ENCODE results near the gene ESM1. TPM values are rescaled to one million over a fixed set of nuclear protein-coding genes. Genes with fewer than 3 reads are reported as not detected.

Gene ESM1
- total and polyA plus RNA-seq, 2 of the 8 experiments (the other 6 are each of a cell fraction or from before 2014, with no cell fraction given), result not detected

- H4K91ac ChIP-seq (replicated peaks; ENCODE audit: insufficient read length, low read length), result no peak overlapping the region
- H3K14ac ChIP-seq (ENCODE audit: insufficient read length), result no peak overlapping the region
- H3K4me1 ChIP-seq (replicated peaks in 1 of 4; ENCODE audit: control insufficient read depth in 3 of 4, insufficient read depth in 4 of 4, low read length in 3 of 4), result peaks cover 0 to 11% (median 1%) of the 10 kb centered on the region in 4 experiments; a peak in 3 of 7 replicates
- no peaks in the 10 kb centered on the region for H3K79me1 ChIP-seq (ENCODE audit: low read depth, low read length)
- H3K79me2 ChIP-seq (ENCODE audit: control insufficient read depth in 1 of 2, insufficient read depth in 2 of 2, low read length in 2 of 2), result no peaks in the 10 kb centered on the region
- no peak overlapping the region for H2AK5ac ChIP-seq (ENCODE audit: low read depth, low read length)
- TF ChIP-seq PHF8 (conservative IDR thresholded peaks at IDR 0.05; ENCODE audit: low read depth, low read length), result no peak
- no peak for TF ChIP-seq BCL11A (IDR thresholded peaks at IDR 0.05; ENCODE audit: low read depth in 2 of 2, low read length in 2 of 2)
- no peak for TF ChIP-seq SP2 (IDR thresholded peaks at IDR 0.05; ENCODE audit: low read length)
- no peak for TF ChIP-seq USF2 (IDR thresholded peaks at IDR 0.05; ENCODE audit: low read length)
- no peak for TF ChIP-seq BACH1 (IDR thresholded peaks at IDR 0.05; ENCODE audit: low read length)
- no peak for TF ChIP-seq SAP30 (IDR thresholded peaks at IDR 0.05; ENCODE audit: insufficient read depth, insufficient replicate concordance, low read length)
- TF ChIP-seq E2F6 (IDR thresholded peaks at IDR 0.05), result no peak
- TF ChIP-seq RBBP5 (IDR thresholded peaks at IDR 0.05; ENCODE audit: borderline replicate concordance, low read depth, low read length), result no peak
- H2BK15ac ChIP-seq (ENCODE audit: low read length), result no peak overlapping the region
- no peaks in the 10 kb centered on the region for H3K23me2 ChIP-seq (ENCODE audit: low read depth, low read length)
- no peak overlapping the region for H3K4me2 ChIP-seq (ENCODE audit: insufficient read depth in 1 of 2, low read depth in 2 of 2, low read length in 2 of 2)
- no peak overlapping the region for H2BK20ac ChIP-seq (ENCODE audit: low read length)
- WGBS, 2 experiments (ENCODE audit: extremely low coverage in 1 of 2, insufficient coverage in 1 of 2, insufficient read length in 1 of 2, insufficient replicate concordance in 2 of 2, low coverage in 1 of 2, low lambda C conversion rate in 2 of 2, missing lambda C conversion rate in 1 of 2), result 92% methylated on average over 5 of the region's 5 CpGs; no CpG with 5 or more reads in 1 of the 2 experiments
- DNase-seq (ENCODE audit: low read depth in 1 of 2, low spot score in 2 of 2) (no peak), FAIRE-seq (no peak)
- ChIA-PET POLR2A (ENCODE audit: partially characterized antibody) (no interaction called here), CTCF (ENCODE audit: partially characterized antibody) (interaction anchor here (1.1 kb wide), 1 partner anchor 11 kb away, joined by 4 read pairs; the partner anchor contains the start of gene ESM1)
- H2AFZ ChIP-seq (ENCODE audit: low read length), result 0 out of 2 replicates have a peak overlapping the region, but pooled peaks have one; percentile 19
- H4K5ac ChIP-seq (ENCODE audit: insufficient read length, low read depth, low read length), result no peak overlapping the region
- no peak overlapping the region for H3K56ac ChIP-seq (replicated peaks; ENCODE audit: insufficient read length, low read depth, low read length)
- no peaks in the 10 kb centered on the region for H3K27me3 ChIP-seq (replicated peaks in 1 of 4; ENCODE audit: control insufficient read depth in 3 of 4, extremely low read depth in 1 of 4, insufficient read depth in 3 of 4, low read length in 3 of 4)
- H3K23ac ChIP-seq (ENCODE audit: insufficient read length), result no peak overlapping the region
- H2BK120ac ChIP-seq (replicated peaks; ENCODE audit: low read depth, low read length), result no peak overlapping the region
- no peak overlapping the region for H4K8ac ChIP-seq (ENCODE audit: extremely low read depth, insufficient read depth, low read length)
- no peak overlapping the region for H3K4me3 ChIP-seq (ENCODE audit: extremely low read depth in 1 of 4, insufficient read depth in 2 of 4, low read depth in 3 of 4, low read length in 4 of 4)
- no peaks in the 10 kb centered on the region for H4K20me1 ChIP-seq (replicated peaks in 1 of 2; ENCODE audit: control insufficient read depth in 1 of 2, insufficient read depth in 2 of 2, low read length in 2 of 2)
- H2BK5ac ChIP-seq (ENCODE audit: low read depth, low read length), result no peak overlapping the region
- H3K9me3 ChIP-seq (ENCODE audit: insufficient read depth in 2 of 2, low read depth in 1 of 2, low read length in 1 of 2), result no peaks in the 10 kb centered on the region
- H2BK12ac ChIP-seq (ENCODE audit: low read depth, low read length), result no peak overlapping the region
- no peak overlapping the region for H3K4ac ChIP-seq (replicated peaks; ENCODE audit: insufficient read length, low read depth, low read length)
- H3K27ac ChIP-seq (ENCODE audit: low read depth, low read length), result no peak overlapping the region
- no peak overlapping the region for H3K9ac ChIP-seq (replicated peaks in 1 of 4; ENCODE audit: extremely low read depth in 1 of 4, low read depth in 3 of 4, low read length in 3 of 4)
- H3K36me3 ChIP-seq (ENCODE audit: control insufficient read depth in 2 of 4, insufficient read depth in 4 of 4, low read length in 3 of 4), result no peaks in the 10 kb centered on the region
- H3K18ac ChIP-seq (ENCODE audit: extremely low read depth, low read length), result no peak overlapping the region
These were observed 11.1 kb upstream of the ESM1 start for GRCh38 chr5:54996466-54996865.

All from H1 (cell line).